ENCODE data around the gene CD52.

Gene CD52

DNA sequence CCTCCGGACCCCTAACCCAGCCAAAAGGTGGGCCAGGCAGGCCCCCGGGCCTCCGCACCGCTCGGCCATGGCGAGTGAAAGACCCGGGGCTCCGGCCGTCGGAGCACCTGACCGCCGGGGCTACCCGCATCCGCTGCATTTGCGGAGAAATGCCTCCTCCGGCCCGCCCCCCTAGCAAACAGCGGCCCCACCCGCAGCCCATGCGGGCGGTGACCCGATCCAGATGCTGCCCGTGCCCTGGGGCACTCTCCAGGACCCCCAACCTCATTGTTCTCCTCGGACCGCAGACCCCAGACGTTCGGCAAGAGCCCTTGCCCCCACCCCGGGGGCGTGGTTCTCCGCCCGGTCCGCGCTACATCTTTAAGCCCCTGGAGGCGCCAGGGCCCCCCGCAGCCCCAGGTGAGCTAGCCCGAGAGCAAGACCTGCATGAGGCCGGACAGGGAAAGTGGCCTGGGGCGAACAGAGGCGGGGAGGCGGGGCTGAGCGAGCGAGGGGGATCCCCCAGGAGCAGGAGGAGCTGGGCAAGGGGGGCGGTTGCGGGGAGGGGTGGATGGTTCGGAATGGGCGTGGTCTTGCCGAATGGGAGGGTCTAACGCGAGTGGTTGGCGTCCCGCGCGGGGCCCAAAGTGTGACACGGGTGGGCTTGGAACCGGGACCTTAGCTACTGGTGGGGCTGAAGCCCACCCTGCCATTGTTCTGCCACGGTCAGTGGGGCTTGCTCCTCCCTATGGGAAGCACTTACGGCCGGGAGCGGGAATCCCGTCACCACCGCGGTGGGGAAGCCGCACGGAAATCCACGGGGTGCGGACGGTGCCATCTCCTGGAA lies 42.4 kb downstream of the CD52 start:
- DNase-seq (ENCODE audit: low read depth): no peak
- peak overlapping the region; percentile 9; the same call in 1 of the 2 replicates for H3K4me3 ChIP-seq (ENCODE audit: low read length)

DNA sequence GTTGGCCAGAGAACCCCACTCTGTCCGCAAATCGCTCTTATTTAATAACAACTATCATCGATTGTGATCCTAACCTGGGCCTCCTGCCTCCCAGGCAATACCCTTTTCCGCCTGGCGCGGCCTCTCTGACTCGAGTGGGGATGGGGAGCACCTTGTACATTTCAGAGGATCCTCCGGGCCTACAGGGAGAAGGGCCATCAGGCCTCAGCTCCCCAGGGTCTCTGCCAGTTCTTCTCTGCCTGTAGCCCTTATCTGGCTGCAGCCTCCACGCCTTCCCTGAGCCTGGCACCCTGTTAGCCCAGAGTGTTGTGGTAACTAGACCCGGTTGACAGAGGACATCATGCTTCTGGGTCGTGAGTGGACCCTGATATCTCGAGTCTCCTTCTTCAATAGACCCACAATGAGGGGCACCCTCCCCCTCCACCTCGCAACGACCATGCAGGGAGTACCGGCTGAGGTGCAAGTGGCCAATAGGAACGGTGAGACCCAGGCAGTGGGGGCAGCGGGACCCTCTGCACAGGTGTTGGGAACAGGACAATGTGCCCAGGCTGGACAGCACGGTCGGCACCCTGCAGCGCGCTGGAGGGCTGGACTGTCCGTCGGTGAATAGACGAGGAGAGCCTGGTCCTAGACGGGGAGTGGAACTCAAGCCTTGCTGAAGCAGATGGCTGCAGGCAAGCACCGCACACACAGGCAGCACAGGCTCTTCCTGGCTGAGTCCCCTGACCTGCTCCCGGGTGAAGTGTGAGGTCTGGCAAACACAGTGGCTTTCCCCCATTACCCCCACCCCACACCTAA lies 43.2 kb downstream of the CD52 start:
- TF ChIP-seq, protein P1, sequence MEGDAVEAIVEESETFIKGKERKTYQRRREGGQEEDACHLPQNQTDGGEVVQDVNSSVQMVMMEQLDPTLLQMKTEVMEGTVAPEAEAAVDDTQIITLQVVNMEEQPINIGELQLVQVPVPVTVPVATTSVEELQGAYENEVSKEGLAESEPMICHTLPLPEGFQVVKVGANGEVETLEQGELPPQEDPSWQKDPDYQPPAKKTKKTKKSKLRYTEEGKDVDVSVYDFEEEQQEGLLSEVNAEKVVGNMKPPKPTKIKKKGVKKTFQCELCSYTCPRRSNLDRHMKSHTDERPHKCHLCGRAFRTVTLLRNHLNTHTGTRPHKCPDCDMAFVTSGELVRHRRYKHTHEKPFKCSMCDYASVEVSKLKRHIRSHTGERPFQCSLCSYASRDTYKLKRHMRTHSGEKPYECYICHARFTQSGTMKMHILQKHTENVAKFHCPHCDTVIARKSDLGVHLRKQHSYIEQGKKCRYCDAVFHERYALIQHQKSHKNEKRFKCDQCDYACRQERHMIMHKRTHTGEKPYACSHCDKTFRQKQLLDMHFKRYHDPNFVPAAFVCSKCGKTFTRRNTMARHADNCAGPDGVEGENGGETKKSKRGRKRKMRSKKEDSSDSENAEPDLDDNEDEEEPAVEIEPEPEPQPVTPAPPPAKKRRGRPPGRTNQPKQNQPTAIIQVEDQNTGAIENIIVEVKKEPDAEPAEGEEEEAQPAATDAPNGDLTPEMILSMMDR (conservative IDR thresholded peaks at IDR 0.05; ENCODE audit: low read length): no peak
- no peak overlapping the region for H3K4me3 ChIP-seq (ENCODE audit: low read length)
- DNase-seq (ENCODE audit: low read depth): no peak

More for the DNA sequence above, 42.4 kb downstream of the CD52 start:
- TF ChIP-seq, protein P1 (conservative IDR thresholded peaks at IDR 0.05; ENCODE audit: low read length): no peak

DNA sequence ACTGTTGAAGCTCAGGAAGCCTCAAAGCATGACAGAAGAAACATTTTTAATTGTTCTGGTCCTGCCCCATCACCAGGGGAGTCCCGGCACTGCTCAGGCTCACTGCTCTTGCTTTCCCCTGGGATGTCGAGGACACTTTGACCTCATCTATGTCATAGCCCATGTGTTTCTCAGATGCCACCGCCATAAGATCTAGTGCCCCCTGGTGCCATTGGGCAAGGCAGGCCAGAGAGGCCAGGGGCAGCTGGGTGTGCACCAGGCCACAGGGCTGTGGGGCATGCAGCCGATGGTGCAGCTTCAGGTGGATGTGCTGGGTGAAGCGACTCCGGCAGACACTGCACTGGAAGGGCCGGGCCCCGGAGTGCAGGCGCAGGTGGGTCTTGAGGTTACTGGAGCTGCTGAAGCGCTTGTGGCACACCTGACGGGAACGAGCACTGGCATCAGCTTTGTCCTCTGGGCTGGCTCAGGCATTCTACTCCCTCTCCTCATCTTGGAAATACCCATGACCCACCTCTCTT lies 43.9 kb downstream of the CD52 start:
- TF ChIP-seq, protein P1 (conservative IDR thresholded peaks at IDR 0.05; ENCODE audit: low read length): no peak
- no peak overlapping the region for H3K4me3 ChIP-seq (ENCODE audit: low read length)
- DNase-seq (ENCODE audit: low read depth): no peak

DNA sequence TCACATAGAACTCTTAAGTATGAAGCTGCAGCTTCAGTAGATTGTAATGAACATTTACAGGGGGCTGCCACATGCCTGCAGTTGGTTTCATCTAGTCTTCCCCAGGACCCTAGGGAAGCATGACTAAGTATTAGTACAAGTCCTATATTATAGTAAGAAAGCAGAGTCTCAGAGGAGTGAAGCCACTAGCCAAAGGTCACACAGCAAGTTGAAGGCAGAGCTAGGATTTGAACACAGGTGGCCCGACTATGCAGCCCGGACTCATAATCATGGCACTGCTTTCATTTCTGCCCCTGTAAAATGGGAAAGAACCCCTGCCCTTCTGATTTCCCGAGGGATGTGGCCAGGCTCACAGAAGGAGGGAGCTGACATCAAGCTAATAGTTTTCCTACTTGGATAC lies 44.6 kb downstream of the CD52 start:
- no peak for DNase-seq (ENCODE audit: low read depth)
- TF ChIP-seq, protein P1 (conservative IDR thresholded peaks at IDR 0.05; ENCODE audit: low read length): no peak
- no peak overlapping the region for H3K4me3 ChIP-seq (ENCODE audit: low read length)

DNA sequence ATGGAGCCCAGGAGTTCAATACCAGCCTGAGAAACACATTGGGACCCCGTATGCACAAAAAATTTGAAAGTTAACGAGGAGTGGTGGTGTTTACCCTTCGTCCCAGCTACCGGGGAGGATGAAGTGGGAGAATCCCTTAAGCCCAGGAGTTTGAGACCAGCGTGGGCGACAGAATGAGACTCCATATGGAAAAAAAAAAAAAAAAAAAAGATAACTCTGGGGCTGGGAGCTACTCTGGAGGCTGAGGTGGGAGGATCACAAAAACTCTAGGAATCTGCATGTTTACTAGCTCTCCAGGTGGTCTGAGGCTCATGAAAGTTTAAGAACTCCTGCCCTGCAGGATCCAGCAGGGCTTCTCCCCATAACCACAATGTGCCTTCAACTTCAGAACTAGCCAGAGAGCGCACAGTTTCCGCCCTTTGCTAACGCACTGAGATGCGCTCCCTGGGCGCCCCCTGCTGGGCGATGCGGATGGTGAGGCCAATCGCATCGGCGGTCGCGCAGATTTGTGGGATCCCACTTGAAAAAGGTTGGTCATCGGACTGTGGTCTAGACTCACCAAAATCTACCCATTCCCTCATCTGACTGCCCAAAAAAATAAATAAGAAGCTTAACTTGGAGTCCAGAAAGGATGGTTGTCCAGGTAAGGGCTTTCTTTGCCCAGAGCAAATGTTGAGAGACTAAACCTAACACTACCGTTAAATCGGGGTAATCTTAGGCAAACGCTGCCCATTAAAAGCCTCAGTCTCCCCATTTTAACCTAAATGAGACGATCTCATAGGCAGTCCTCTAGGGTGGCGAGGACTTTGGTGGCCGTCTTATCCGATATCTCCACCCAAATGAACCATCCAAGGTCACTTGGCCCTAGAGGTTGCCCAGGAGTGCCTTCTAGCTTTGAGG lies 46.0 kb downstream of the CD52 start:
- TF ChIP-seq, protein P1 (conservative IDR thresholded peaks at IDR 0.05; ENCODE audit: low read length): peak; percentile 95
- H3K4me3 ChIP-seq (ENCODE audit: low read length): no peak overlapping the region
- DNase-seq (ENCODE audit: low read depth): peak; percentile 64

DNA sequence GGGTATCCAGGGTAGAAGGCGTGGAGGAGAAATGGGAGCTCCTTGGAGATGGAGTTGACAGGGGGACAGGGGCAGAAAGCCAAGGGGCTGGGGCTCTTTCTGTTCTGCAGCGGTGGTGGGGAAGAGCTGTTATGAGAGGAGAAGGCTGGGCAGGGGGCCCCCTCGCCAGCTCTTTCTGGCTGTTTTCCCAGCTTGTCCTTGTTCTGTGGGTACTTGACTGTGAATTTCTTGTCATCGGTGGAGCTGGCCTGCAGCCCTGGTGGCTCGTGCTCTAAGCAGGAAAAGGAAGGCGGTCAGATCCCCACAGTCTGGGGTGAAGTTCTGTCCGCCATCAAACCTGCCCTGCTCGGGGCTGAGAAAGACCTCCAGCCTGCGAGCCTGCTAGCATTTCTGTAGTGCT lies 47.2 kb downstream of the CD52 start:
- DNase-seq (ENCODE audit: low read depth): no peak
- no peak overlapping the region for H3K4me3 ChIP-seq (ENCODE audit: low read length)
- TF ChIP-seq, protein P1 (conservative IDR thresholded peaks at IDR 0.05; ENCODE audit: low read length): no peak

All from AG10803 (cell line).